NOMO-1 treated with DMSO at 0.1 percent for 48 hours (cell line): Measurements from ENCODE around the gene INTS15.
"Not testable (repeated sequence)": the region's sequence is repeated elsewhere in the genome, so short reads cannot be mapped to it uniquely, and the experiment has no call there.

Experiments used
- DNase-seq: peaks from one replicate; lab custom pipeline; 2025; ENCODE audit not compliant: unreplicated experiment; lab: John Stamatoyannopoulos, UW

INTS15 gene

DNA sequence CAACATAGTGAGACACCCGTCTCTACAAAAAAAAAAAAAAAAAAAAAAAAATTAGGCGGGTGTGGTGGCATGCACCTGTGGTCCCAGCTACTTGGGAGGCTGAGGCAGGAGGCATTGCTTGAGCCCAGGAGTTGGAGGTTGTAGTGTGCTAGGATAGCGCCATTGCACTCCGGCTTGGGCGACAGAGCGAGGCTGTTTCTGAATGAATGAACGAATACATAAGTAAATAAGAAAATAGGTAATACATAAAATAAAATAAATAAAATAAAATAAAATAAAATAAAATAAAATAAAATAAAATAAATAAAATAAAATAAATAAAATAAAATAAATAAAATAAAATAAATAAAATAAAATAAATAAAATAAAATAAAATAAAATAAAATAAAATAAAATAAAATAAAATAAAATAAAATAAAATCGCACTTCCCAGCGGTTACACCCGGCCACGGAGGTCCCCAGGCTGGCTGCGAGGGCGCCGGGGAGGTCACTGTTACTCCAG lies 12.9 kb upstream of the INTS15 start:
- DNase-seq = not testable (repeated sequence)

DNA sequence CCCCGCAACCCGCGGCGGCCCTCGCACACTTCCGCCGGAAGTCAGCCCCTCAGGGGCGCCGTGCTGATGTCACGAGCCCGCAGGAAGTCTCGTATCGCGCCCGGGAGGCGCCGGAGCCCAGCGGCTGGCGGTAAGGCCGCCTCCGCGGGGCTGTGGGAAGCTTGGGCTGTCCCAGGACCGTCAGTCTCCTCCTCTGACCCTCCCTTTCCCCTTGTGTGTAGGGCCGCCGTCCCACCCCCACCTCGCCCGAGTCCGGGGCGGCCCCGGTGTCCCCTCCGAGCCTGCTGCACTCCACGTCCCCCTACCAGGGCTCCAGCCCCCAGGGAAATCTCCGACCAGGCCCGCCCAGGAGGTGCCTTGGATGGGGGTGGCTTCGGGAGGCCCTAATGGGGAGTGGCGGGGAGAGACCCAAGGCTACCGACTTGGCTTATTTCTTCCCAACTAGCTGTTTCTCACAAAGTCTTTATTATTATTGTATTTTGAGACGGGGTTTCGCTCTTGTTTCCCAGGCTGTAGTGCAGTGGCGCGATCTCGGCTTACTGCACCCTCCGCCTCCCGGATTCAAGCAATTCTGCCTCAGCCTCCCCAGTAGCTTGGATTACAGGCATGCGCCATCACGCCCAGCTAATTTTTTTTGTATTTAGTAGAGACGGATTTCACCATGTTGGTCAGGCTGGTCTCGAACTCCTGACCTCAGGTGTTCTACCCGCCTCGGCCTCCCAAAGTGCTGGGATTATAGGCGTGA lies 12.3 kb upstream of the INTS15 start, which contains the start of gene ZDHHC4:
Gene ZDHHC4, plus strand, starts transcription at position 86 of the 745 bp plus-strand sequence. CDS start 3,108 bp downstream, outside the sequence.
- peak; percentile 83 for DNase-seq

DNA sequence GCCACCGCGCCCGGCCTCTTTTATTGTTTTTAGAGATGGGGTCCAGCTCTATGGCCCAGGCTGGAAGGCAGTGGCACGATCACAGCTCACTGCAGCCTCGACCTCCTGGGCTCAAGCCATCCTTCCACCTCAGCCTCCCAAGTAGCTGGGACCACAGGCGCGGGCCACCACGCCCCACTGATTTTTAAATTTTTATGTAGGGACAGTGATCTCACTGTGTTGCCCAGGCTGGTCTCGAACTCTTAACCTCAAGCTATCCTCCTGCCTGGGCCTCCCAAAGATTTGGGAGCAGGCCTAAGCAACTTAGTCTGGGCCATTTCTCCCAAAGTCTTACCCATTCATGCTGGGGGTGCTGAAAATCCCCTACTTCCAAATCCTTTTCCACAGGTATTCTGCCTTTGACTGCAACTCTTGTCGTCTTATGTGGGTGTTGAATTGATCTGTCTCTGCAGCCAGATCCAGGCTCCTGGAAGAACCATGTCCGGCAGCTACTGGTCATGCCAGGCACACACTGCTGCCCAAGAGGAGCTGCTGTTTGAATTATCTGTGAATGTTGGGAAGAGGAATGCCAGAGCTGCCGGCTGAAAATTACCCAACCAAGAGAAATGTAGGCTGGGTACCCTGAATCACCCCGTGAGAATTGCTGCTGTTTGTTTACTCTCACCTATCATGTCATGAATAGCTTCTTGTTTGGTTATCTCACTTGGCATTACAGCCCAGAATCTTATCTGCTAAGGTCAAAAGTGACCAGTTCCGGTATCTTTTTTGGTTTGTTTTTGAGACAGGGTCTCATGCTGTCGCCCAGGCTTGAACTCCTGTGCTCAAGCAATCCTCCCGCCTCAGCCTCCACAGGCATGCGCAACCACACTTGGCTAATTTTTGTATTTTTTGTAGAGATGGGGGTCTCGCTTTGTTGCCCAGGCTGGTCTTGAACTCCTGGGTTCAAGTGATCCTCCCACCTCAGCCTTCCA lies 11.4 kb upstream of the INTS15 start:
- no peak for DNase-seq

DNA sequence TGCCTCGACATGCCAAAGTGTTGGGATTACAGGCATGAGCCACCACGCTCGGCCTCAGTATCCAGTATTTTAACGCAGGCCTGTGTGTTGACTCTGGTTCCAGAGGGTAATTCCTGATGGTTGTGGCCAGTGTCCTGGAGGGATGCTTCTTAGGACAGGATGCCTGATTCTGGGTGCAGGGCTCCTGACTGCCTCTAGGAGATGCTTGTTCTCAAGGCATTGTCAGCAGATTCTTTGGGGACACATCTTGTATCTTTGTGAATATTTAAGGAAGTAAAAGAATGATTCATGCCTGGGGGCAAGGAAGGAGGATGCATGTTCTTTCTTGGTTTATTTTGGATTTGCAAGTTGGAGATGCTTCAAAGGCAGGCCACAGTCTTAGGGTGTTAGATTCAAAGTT lies 10.4 kb upstream of the INTS15 start:
- peak; percentile 28 for DNase-seq

DNA sequence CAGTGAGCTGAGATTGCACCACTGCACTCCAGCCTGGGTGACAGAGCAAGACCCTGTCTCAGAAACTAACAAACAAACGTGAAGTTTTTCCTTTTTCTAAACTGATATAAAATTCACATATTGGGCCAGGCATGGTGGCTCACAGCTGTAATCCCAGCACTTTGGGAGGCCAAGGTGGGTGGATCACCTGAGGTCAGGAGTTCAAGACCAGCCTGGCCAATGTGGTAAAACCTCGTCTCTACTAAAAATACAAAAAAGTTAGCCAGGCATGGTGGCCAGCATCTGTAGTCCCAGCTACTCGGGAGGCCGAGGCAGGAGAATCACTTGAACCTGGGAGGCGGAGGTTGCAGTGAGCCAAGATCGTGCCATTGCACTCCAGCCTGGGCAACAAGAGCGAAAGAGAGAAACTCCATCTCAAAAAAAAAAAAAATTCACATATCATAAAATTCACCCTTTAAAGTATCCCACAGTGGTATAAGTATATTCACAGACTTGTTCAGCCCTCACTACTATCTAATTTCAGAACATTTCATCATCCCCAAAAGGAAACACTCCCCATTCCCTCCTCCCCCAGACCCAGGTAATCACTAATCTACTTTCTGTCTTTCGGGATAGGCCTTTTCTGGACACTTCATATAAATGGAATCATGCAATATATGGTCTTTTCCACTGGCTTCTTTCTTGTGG lies 3.9 kb upstream of the INTS15 start:
- DNase-seq = not testable (repeated sequence)

DNA sequence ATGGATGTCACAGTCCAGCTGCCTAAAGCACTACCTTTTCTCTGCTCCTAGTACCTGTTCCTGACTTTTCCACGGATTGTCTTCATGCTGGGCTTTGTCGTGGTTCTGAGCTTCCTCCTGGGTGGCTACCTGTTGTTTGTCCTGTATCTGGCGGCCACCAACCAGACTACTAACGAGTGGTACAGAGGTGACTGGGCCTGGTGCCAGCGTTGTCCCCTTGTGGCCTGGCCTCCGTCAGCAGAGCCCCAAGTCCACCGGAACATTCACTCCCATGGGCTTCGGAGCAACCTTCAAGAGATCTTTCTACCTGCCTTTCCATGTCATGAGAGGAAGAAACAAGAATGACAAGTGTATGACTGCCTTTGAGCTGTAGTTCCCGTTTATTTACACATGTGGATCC lies 1.3 kb upstream of the INTS15 start:
- DNase-seq = no peak

- no peak for DNase-seq
These were observed 531 bp upstream of the INTS15 start for GRCh38 chr7:6589151-6589828.

DNA sequence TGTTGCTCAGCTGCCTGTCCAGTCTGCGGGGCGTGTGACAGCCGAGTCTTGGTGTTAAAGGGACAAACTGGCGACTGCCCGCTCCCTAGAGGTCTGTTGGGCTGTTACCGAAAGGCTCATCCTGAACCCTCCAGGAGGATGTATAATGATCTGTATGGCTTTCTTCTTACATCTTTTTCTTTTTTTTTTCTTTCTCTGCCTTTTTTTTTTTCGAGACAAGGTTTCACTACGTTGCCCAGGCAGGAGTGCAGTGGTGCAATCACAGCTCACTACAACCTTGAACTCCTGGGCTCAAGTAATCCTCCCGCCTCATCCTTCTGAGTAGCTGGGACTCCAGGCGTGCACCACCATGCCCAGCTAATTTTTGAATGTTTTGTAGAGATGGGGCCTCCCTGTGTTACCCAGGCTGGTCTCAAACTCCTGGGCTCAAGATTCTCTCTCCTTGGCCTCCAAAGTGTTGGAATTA lies 857 bp downstream of the INTS15 start:
- no peak for DNase-seq

DNA sequence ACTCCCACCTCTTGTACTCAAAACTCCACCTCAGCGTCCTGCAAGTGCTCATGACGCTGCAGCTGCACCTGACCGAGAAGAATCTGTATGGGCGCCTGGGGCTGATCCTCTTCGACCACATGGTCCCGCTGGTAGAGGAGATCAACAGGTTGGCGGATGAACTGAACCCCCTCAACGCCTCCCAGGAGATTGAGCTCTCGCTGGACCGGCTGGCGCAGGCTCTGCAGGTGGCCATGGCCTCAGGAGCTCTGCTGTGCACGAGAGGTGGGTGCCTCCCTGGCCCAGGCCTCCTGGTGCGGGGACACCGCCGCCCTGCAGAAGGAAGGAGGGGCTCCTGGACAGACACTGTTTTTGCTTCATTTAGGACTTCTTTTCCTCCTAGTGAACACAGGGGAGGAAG lies 10.3 kb downstream of the INTS15 start:
- DNase-seq = no peak

DNA sequence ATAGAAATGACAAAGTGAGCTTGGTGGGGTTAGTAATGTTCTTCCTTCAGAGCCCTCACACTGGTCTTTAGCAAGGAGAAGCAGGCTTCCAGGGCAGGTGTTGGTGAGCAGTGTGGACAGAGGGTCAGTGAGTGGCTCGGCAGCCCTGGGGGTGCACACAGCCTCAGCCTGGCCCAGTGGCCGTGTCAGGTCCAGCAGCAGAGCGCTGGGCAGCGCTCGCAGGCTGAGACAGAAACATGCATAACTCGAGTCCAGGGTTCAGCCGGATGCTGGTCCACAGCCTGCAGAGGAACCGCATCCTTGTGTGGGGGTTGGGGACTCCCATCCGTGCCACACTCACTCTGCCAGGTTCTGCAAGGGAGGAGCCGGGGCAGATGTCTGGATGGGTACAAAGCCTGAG lies 14.6 kb downstream of the INTS15 start:
- DNase-seq = no peak

DNA sequence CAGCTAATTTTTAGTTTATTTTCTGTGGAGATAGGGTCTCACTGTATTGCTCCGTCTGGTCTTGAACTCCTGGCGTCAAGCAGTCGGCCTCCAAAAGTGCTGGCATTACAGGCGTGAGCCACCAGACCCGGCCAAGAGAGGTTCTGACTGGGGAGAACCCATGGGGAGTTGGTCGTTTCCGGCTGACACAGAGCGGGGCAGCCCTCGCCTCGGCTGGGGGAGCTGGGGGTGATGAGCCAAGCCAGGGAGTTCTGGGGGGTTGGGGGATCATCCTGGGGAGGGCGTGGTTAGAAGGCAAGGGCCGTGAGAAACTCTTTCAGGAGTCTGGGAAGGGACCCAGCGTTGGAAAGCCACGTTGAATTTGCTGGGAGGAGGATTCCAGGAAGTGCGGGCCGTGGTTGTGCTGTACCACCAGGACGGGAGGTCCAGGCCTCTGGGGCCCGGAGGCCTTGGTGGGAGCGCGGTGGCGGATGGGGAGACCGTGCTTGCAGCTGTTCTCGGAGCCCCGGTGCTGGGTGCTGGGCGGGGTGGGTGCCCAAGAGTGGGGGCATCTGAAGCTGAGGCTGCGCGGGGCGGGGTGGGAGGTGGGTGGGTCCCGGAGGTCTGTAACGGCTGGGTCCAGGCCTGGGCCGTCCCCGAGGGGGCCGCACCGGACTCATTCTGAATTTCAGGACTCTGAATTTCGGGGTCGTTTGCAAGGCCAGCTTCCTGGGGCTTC lies 17.2 kb downstream of the INTS15 start:
- DNase-seq = no peak

GRCh38 chr7:6607651-6608051 lies 17.8 kb downstream of the INTS15 start:
- DNase-seq = no peak

DNA sequence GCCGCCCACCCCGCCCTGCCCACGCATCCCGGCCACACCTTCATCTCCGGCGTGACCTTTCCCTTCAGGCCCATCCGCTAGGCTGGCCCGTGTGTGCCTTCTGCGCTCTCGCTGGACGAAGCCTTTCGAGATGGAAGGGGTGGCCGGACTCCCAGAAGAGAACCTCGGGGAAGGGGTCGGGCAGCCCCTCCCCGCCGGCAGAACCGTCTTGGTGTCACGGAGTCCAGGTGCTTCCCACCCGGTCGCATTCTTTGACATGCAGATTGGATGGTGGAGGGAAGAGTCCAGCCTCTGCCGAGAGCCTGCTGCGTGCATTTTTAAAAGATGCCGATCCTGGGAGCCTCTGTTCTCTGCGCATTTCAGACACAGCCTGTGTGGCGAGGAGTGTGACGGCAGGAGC lies 18.3 kb downstream of the INTS15 start:
- DNase-seq = no peak

GRCh38 chr7:6608794-6609193 lies 19.0 kb downstream of the INTS15 start:
- DNase-seq = no peak

DNA sequence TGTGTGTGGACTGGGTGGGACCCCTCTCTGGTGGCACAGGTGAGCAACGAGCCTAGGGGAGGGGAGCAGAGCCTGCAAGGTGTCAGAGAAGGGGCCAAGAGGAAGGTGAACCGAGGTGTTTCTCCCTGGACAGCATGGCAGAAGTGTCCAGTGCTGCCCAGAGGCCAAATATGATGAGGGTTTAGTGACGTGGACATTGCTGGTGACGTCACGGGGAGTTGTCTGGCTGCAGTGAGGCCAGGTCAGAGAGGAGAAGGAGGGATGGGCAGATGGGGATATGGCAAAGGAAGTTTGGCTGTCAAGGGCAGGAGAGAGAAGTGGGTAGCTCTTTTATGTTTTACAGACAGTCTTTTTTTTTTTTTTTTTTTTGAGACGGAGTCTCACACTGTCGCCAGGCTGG lies 23.0 kb downstream of the INTS15 start:
- no peak for DNase-seq

DNA sequence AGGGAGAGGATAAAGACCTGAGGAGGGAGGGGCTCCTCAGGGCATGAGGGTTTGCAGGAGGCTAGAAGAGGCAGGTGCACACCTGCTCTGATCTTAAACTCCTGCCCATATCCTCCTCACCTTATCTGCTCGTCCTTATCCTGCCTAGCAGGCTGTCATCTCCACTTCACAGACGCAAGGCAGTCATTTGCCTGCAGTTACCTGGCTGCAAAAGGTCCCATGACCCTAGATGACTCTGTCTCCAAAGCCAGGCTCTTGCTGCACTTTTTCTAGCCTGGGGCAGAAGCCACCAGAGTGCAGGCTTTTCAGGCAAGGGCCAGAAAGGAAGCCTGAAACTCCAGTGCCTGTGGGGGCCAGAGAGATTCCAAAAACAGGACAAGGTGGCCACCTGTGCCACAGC lies 23.9 kb downstream of the INTS15 start:
- no peak for DNase-seq

DNA sequence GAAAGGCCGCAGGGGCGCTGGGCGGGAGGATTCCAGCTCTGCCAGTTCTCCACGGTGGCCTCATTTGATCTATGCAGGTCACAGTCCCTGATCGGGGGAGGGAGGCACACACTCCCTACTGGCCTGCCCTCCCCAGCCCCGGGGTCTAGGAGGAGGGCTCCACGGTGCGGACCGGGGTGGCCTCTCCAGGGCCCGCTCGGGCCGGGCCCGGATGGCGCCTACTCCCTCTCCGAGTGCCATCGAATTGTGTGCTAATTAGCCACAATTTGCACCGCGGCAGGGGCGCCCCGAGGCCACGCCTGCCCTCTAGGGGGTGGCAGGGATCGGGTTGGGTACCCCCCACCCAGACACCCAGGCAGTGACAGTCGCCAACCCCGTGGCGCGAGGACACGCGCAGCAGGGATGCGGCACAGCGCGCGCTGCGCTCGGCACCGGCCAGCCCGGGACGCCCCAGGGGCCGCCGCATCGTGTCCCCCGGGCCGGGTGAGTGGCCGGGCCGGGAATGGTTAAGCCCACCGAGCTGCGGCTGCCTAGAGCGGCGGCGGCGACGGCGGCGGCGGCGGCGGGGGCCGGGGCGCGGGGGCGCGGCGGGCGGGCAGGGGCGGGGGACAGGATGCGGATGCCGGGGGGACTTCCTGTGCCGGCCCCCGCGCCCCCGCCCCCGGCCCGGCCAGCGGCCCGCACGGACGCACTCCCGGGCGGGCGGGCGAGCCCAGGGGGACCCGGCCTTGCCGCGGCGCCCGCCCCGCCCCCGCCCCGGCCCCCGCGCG lies 25.3 kb downstream of the INTS15 start, which contains the start of gene ZNF853:
Gene ZNF853, plus strand, starts transcription at position 658 of the 770 bp plus-strand sequence. CDS start 565 bp downstream, outside the sequence.
- DNase-seq = no peak

DNA sequence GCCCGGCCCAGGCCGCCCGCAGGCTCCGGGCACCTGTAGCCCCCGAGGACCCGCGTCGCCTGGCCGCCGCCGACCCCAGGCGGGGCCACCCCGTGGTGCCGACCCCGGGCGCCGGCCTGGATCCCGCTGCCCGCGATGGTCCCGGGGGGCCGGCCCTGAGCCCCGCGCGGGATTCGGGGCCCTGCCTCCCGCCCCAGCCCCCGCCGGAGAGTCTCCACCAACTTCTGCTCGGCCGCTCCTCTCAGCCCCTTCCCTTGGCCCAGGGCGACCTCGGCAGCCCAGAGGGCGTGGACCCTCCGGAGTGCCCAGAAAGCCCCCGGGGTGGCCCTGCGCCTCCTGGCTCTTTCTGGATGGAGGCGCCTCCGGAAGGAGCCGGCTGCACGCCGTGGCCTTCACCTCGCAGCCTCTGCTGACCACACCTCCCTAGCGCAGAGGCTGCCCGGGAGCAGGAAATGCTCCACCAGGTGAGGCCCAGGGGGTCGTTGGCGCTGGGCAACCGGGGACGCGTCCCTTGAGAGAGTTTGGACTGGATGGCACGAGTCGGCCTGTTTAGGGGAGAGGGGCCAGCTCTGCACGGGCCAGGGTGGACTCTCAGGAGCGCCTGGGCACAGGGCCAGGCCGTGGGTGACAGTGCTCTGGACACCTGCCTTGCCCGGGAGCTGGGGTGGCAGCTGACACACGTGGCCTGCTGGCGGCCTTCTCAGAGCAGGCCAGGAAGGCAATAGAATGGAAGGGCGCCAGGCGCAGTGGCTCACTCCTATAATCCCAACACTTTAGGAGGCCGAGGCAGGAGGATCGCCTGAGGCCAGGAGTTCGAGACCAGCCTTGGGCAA lies 26.1 kb downstream of the INTS15 start:
- DNase-seq = no peak
